Endothelial cell of umbilical vein (primary cell): ENCODE results near the gene CCDC69. TPM values are rescaled to one million over a fixed set of nuclear protein-coding genes. Genes with fewer than 3 reads are reported as not detected.

ENCODE experiments used
- BruUV-seq: library from RNA; stranded (reverse); fragments of 400-500 nt; replicated peaks from 2 replicates; lab custom pipeline; 2021; lab: Mats Ljungman, UMichigan
- CTCF ChIA-PET: fragments of 300-600, 350-600 bp; sonication (Branson Sonifier 250); formaldehyde crosslinking; loops from one replicate; lab custom pipeline; 2021; ENCODE audit warnings: antibody characterized with exemption, inconsistent platforms; lab: Charles Lee
- POLR2A ChIA-PET: fragments of 300-600, 350-600 bp; sonication (Branson Sonifier 250); formaldehyde crosslinking; loops from one replicate; lab custom pipeline; 2021; ENCODE audit warnings: antibody characterized with exemption, inconsistent platforms; lab: Charles Lee
- DNase-seq: peaks from one replicate; pipeline ENCODE4 v3.0.0-alpha.2; 2011; ENCODE audit warnings: low read depth, low spot score
- FAIRE-seq: peaks from 2 replicates; lab custom pipeline; 2011; peaks lifted over from hg19 to GRCh38; lab: Jason Lieb, UNC
- H2AFZ ChIP-seq: 2 replicates; pipeline ENCODE4 v1.6.0; 2012; ENCODE audit warnings: low read depth, low read length, control low read depth, inconsistent platforms
- H3K27ac ChIP-seq: 2 replicates; pipeline ENCODE4 v1.5.1; 2011; ENCODE audit warnings: low read depth, mild to moderate bottlenecking, control low read depth, low read length, moderate library complexity; ENCODE audit not compliant: insufficient read depth
- H3K27me3 ChIP-seq, 2 experiments: 2 replicates each; pipeline versions ENCODE4 v1.6.0 to v1.6.1; 2011; ENCODE audit warnings: low read length in 2 of 2, mixed read lengths in 1 of 2; ENCODE audit not compliant: control insufficient read depth in 2 of 2, insufficient read depth in 2 of 2
- H3K36me3 ChIP-seq, 2 experiments: 2 replicates in 1 of 2; 3 replicates in 1 of 2; pipeline ENCODE4 v1.5.1; 2011; ENCODE audit warnings: low read length in 2 of 2, mild to moderate bottlenecking in 1 of 2, moderate library complexity in 1 of 2; ENCODE audit not compliant: control insufficient read depth in 2 of 2, insufficient read depth in 2 of 2; ENCODE audit errors: extremely low read depth in 1 of 2
- H3K4me1 ChIP-seq: 3 replicates; pipeline ENCODE4 v1.5.1; 2011; ENCODE audit warnings: mild to moderate bottlenecking, low read length; ENCODE audit not compliant: control insufficient read depth, insufficient read depth; ENCODE audit errors: extremely low read depth
- H3K4me2 ChIP-seq: 2 replicates; pipeline ENCODE4 v1.6.1; 2011; ENCODE audit warnings: low read length, control low read depth, mixed read lengths; ENCODE audit not compliant: insufficient read depth
- H3K4me3 ChIP-seq, 3 experiments: fragments of 200-600 bp in 1 of 3; sonication (generic), shearing (Covaris generic) in 1 of 3; replicated peaks in 1 of 3; 2 replicates each; pipeline ENCODE4 v1.5.1; 2011 to 2016; ENCODE audit warnings: control low read depth in 3 of 3, low read length in 3 of 3, mild to moderate bottlenecking in 2 of 3, inconsistent platforms in 1 of 3, low read depth in 1 of 3, moderate library complexity in 1 of 3; ENCODE audit not compliant: insufficient read depth in 1 of 3
- H3K79me2 ChIP-seq: 2 replicates; pipeline ENCODE4 v1.6.0; 2012; ENCODE audit warnings: low read length, inconsistent platforms; ENCODE audit not compliant: control insufficient read depth, insufficient read depth
- H3K9ac ChIP-seq: replicated peaks from 2 replicates; pipeline ENCODE3; 2011; ENCODE audit warnings: low read length, control low read depth; ENCODE audit not compliant: insufficient read depth; ENCODE audit errors: extremely low read depth
- H3K9me1 ChIP-seq: replicated peaks from 3 replicates; pipeline ENCODE4 v1.6.0; 2011; ENCODE audit warnings: mild to moderate bottlenecking, low read length; ENCODE audit not compliant: control insufficient read depth, insufficient read depth; ENCODE audit errors: extremely low read depth
- H3K9me3 ChIP-seq: replicated peaks from 2 replicates; pipeline ENCODE4 v1.5.1; 2012; ENCODE audit warnings: low read length, inconsistent platforms; ENCODE audit not compliant: control insufficient read depth, insufficient read depth
- H4K20me1 ChIP-seq: replicated peaks from 2 replicates; pipeline ENCODE3; 2011; ENCODE audit warnings: mild to moderate bottlenecking, low read length; ENCODE audit not compliant: control insufficient read depth, insufficient read depth; ENCODE audit errors: extremely low read depth
- EZH2 ChIP-seq: IDR thresholded peaks from 2 replicates; pipeline ENCODE4 v1.6.1; 2012; ENCODE audit warnings: borderline replicate concordance, low read depth, mild to moderate bottlenecking, moderate library complexity, low read length, inconsistent platforms; ENCODE audit not compliant: severe bottlenecking
- FOS ChIP-seq: IDR thresholded peaks from 2 replicates; pipeline ENCODE4 v1.6.1; 2011; ENCODE audit warnings: mild to moderate bottlenecking, low read length, moderate library complexity, borderline replicate concordance; ENCODE audit not compliant: insufficient read depth
- GATA2 ChIP-seq: IDR thresholded peaks from 2 replicates; pipeline ENCODE4 v1.7.0; 2011; ENCODE audit warnings: low read depth, mild to moderate bottlenecking, moderate library complexity, mixed read lengths, low read length; ENCODE audit not compliant: insufficient read length, insufficient read depth
- JUN ChIP-seq: IDR thresholded peaks from 2 replicates; pipeline ENCODE4 v1.6.1; 2011; ENCODE audit warnings: borderline replicate concordance, low read depth; ENCODE audit not compliant: insufficient read length, insufficient read depth
- MAX ChIP-seq: IDR thresholded peaks from 2 replicates; pipeline ENCODE4 v1.6.1; 2011; ENCODE audit not compliant: insufficient read depth, insufficient read length
- MYC ChIP-seq: IDR thresholded peaks from one replicate; pipeline ENCODE4 v1.6.1; 2011; ENCODE audit warnings: mild to moderate bottlenecking, low read depth, low read length
- POLR2A ChIP-seq: IDR thresholded peaks from 2 replicates; pipeline ENCODE4 v1.6.1; 2012; ENCODE audit warnings: low read depth, mild to moderate bottlenecking, control low read depth, low read length
- POLR2AphosphoS5 ChIP-seq: IDR thresholded peaks from 2 replicates; pipeline ENCODE4 v1.6.1; 2012; ENCODE audit warnings: low read depth, mild to moderate bottlenecking, control low read depth, low read length, moderate library complexity; ENCODE audit not compliant: insufficient read depth
- dilution Hi-C: fragments of 300-500 bp; cut with MboI; formaldehyde crosslinking; loops from one replicate; pipeline ENCODE4 v1.15.0; 2019; ENCODE audit warnings: low sequenced_read_pairs; ENCODE audit not compliant: extremely low pct_ligation_motif_present
- intact Hi-C: fragments of 100-400 bp; cut with micrococcal nuclease; formaldehyde crosslinking; loops from one replicate; pipeline ENCODE4 v1.10.0; 2022
- polyA plus RNA-seq, 4 experiments: library from polyadenylated mRNA; depleted of rRNA in 3 of 4; stranded (reverse) in 3 of 4; unstranded in 1 of 4; fragments of >200 nt; gene quantifications; 2 replicates each; pipeline versions ENCODE4 v1.2.1 to v1.2.3, GENCODE V29; 2011 to 2012; ENCODE audit warnings: missing spikeins in 1 of 4
- total RNA-seq: library from RNA; stranded (reverse); gene quantifications from 2 replicates; pipeline ENCODE4 v1.2.3, GENCODE V29; 2021
- TF ChIP-seq, protein P1 (sequence below), 2 donors: IDR thresholded peaks; 1 replicate in 1 of 2; 2 replicates in 1 of 2; pipeline ENCODE4 v1.5.1; 2011; ENCODE audit warnings: low read length in 2 of 2, mild to moderate bottlenecking in 2 of 2, moderate library complexity in 2 of 2, control low read depth in 1 of 2, inconsistent platforms in 1 of 2, low read depth in 1 of 2; ENCODE audit not compliant: insufficient read depth in 1 of 2; ENCODE audit errors: extremely low read depth in 1 of 2

The CCDC69 gene
- total and polyA plus RNA-seq, 2 donors (not counting 3 experiments of a cell fraction or from before 2014, with no cell fraction given): 4.1 to 4.5 TPM

GRCh38 chr5:151231359-151231758 is 7.5 kb upstream of the CCDC69 start:
- H3K79me2 ChIP-seq: no peaks in the 10 kb centered on the region
- FAIRE-seq (no peak), DNase-seq (no peak)
- no peak overlapping the region for H2AFZ ChIP-seq
- no peak overlapping the region for H3K4me3 ChIP-seq
- TF ChIP-seq FOS (no peak), POLR2A (no peak), GATA2 (no peak), EZH2 (no peak), MAX (no peak), POLR2AphosphoS5 (no peak), JUN (no peak), MYC (no peak)
- TF ChIP-seq, protein P1, sequence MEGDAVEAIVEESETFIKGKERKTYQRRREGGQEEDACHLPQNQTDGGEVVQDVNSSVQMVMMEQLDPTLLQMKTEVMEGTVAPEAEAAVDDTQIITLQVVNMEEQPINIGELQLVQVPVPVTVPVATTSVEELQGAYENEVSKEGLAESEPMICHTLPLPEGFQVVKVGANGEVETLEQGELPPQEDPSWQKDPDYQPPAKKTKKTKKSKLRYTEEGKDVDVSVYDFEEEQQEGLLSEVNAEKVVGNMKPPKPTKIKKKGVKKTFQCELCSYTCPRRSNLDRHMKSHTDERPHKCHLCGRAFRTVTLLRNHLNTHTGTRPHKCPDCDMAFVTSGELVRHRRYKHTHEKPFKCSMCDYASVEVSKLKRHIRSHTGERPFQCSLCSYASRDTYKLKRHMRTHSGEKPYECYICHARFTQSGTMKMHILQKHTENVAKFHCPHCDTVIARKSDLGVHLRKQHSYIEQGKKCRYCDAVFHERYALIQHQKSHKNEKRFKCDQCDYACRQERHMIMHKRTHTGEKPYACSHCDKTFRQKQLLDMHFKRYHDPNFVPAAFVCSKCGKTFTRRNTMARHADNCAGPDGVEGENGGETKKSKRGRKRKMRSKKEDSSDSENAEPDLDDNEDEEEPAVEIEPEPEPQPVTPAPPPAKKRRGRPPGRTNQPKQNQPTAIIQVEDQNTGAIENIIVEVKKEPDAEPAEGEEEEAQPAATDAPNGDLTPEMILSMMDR (IDR thresholded peaks at IDR 0.05; ENCODE audit: extremely low read depth in 1 of 2, insufficient read depth in 1 of 2, low read depth in 1 of 2, low read length in 2 of 2): no peak
- H3K9ac ChIP-seq: no peak overlapping the region
- peaks cover 3 to 5% of the 10 kb centered on the region in 2 experiments for H3K27me3 ChIP-seq
- H3K9me1 ChIP-seq: no peaks in the 10 kb centered on the region
- BruUV-seq: no TSS peak
- ChIA-PET POLR2A (no interaction called here), CTCF (interaction anchor here (0.7 to 3.2 kb wide), 4 partner anchors 7 to 105 kb away, joined by 3 to 30 read pairs (median 4); partner anchors contain the start of gene GM2A)
- no peaks in the 10 kb centered on the region for H4K20me1 ChIP-seq
- H3K4me2 ChIP-seq: no peak overlapping the region
- dilution Hi-C loops (no loop called here), intact Hi-C loops (no loop called here)
- H3K36me3 ChIP-seq: no peaks in the 10 kb centered on the region
- no peaks in the 10 kb centered on the region for H3K4me1 ChIP-seq
- H3K9me3 ChIP-seq: no peaks in the 10 kb centered on the region
- H3K27ac ChIP-seq: no peak overlapping the region
